Endothelial cell of umbilical vein (primary cell): ENCODE data around the gene APBA2. TPM values are rescaled to one million over a fixed set of nuclear protein-coding genes. Genes with fewer than 3 reads are reported as not detected.

ENCODE experiments used
- BruUV-seq: library from RNA; stranded (reverse); fragments of 400-500 nt; replicated peaks from 2 replicates; lab custom pipeline; 2021; lab: Mats Ljungman, UMichigan
- CTCF ChIA-PET: fragments of 300-600, 350-600 bp; sonication (Branson Sonifier 250); formaldehyde crosslinking; loops from one replicate; lab custom pipeline; 2021; ENCODE audit warnings: antibody characterized with exemption, inconsistent platforms; lab: Charles Lee
- POLR2A ChIA-PET: fragments of 300-600, 350-600 bp; sonication (Branson Sonifier 250); formaldehyde crosslinking; loops from one replicate; lab custom pipeline; 2021; ENCODE audit warnings: antibody characterized with exemption, inconsistent platforms; lab: Charles Lee
- DNase-seq: peaks from one replicate; pipeline ENCODE4 v3.0.0-alpha.2; 2011; ENCODE audit warnings: low read depth, low spot score
- FAIRE-seq: peaks from 2 replicates; lab custom pipeline; 2011; peaks lifted over from hg19 to GRCh38; lab: Jason Lieb, UNC
- H2AFZ ChIP-seq: 2 replicates; pipeline ENCODE4 v1.6.0; 2012; ENCODE audit warnings: low read depth, low read length, control low read depth, inconsistent platforms
- H3K27ac ChIP-seq: 2 replicates; pipeline ENCODE4 v1.5.1; 2011; ENCODE audit warnings: low read depth, mild to moderate bottlenecking, control low read depth, low read length, moderate library complexity; ENCODE audit not compliant: insufficient read depth
- H3K27me3 ChIP-seq, 2 experiments: 2 replicates each; pipeline versions ENCODE4 v1.6.0 to v1.6.1; 2011; ENCODE audit warnings: low read length in 2 of 2, mixed read lengths in 1 of 2; ENCODE audit not compliant: control insufficient read depth in 2 of 2, insufficient read depth in 2 of 2
- H3K36me3 ChIP-seq, 2 experiments: 2 replicates in 1 of 2; 3 replicates in 1 of 2; pipeline ENCODE4 v1.5.1; 2011; ENCODE audit warnings: low read length in 2 of 2, mild to moderate bottlenecking in 1 of 2, moderate library complexity in 1 of 2; ENCODE audit not compliant: control insufficient read depth in 2 of 2, insufficient read depth in 2 of 2; ENCODE audit errors: extremely low read depth in 1 of 2
- H3K4me1 ChIP-seq: 3 replicates; pipeline ENCODE4 v1.5.1; 2011; ENCODE audit warnings: mild to moderate bottlenecking, low read length; ENCODE audit not compliant: control insufficient read depth, insufficient read depth; ENCODE audit errors: extremely low read depth
- H3K4me2 ChIP-seq: 2 replicates; pipeline ENCODE4 v1.6.1; 2011; ENCODE audit warnings: low read length, control low read depth, mixed read lengths; ENCODE audit not compliant: insufficient read depth
- H3K4me3 ChIP-seq, 3 experiments: fragments of 200-600 bp in 1 of 3; sonication (generic), shearing (Covaris generic) in 1 of 3; replicated peaks in 1 of 3; 2 replicates each; pipeline ENCODE4 v1.5.1; 2011 to 2016; ENCODE audit warnings: control low read depth in 3 of 3, low read length in 3 of 3, mild to moderate bottlenecking in 2 of 3, inconsistent platforms in 1 of 3, low read depth in 1 of 3, moderate library complexity in 1 of 3; ENCODE audit not compliant: insufficient read depth in 1 of 3
- H3K79me2 ChIP-seq: 2 replicates; pipeline ENCODE4 v1.6.0; 2012; ENCODE audit warnings: low read length, inconsistent platforms; ENCODE audit not compliant: control insufficient read depth, insufficient read depth
- H3K9ac ChIP-seq: replicated peaks from 2 replicates; pipeline ENCODE3; 2011; ENCODE audit warnings: low read length, control low read depth; ENCODE audit not compliant: insufficient read depth; ENCODE audit errors: extremely low read depth
- H3K9me1 ChIP-seq: replicated peaks from 3 replicates; pipeline ENCODE4 v1.6.0; 2011; ENCODE audit warnings: mild to moderate bottlenecking, low read length; ENCODE audit not compliant: control insufficient read depth, insufficient read depth; ENCODE audit errors: extremely low read depth
- H3K9me3 ChIP-seq: replicated peaks from 2 replicates; pipeline ENCODE4 v1.5.1; 2012; ENCODE audit warnings: low read length, inconsistent platforms; ENCODE audit not compliant: control insufficient read depth, insufficient read depth
- H4K20me1 ChIP-seq: replicated peaks from 2 replicates; pipeline ENCODE3; 2011; ENCODE audit warnings: mild to moderate bottlenecking, low read length; ENCODE audit not compliant: control insufficient read depth, insufficient read depth; ENCODE audit errors: extremely low read depth
- CTCF ChIP-seq, 2 donors: IDR thresholded peaks; 1 replicate in 1 of 2; 2 replicates in 1 of 2; pipeline ENCODE4 v1.5.1; 2011; ENCODE audit warnings: low read length in 2 of 2, mild to moderate bottlenecking in 2 of 2, moderate library complexity in 2 of 2, control low read depth in 1 of 2, inconsistent platforms in 1 of 2, low read depth in 1 of 2; ENCODE audit not compliant: insufficient read depth in 1 of 2; ENCODE audit errors: extremely low read depth in 1 of 2
- EZH2 ChIP-seq: IDR thresholded peaks from 2 replicates; pipeline ENCODE4 v1.6.1; 2012; ENCODE audit warnings: borderline replicate concordance, low read depth, mild to moderate bottlenecking, moderate library complexity, low read length, inconsistent platforms; ENCODE audit not compliant: severe bottlenecking
- FOS ChIP-seq: IDR thresholded peaks from 2 replicates; pipeline ENCODE4 v1.6.1; 2011; ENCODE audit warnings: mild to moderate bottlenecking, low read length, moderate library complexity, borderline replicate concordance; ENCODE audit not compliant: insufficient read depth
- GATA2 ChIP-seq: IDR thresholded peaks from 2 replicates; pipeline ENCODE4 v1.7.0; 2011; ENCODE audit warnings: low read depth, mild to moderate bottlenecking, moderate library complexity, mixed read lengths, low read length; ENCODE audit not compliant: insufficient read length, insufficient read depth
- JUN ChIP-seq: IDR thresholded peaks from 2 replicates; pipeline ENCODE4 v1.6.1; 2011; ENCODE audit warnings: borderline replicate concordance, low read depth; ENCODE audit not compliant: insufficient read length, insufficient read depth
- MAX ChIP-seq: IDR thresholded peaks from 2 replicates; pipeline ENCODE4 v1.6.1; 2011; ENCODE audit not compliant: insufficient read depth, insufficient read length
- MYC ChIP-seq: IDR thresholded peaks from one replicate; pipeline ENCODE4 v1.6.1; 2011; ENCODE audit warnings: mild to moderate bottlenecking, low read depth, low read length
- POLR2A ChIP-seq: IDR thresholded peaks from 2 replicates; pipeline ENCODE4 v1.6.1; 2012; ENCODE audit warnings: low read depth, mild to moderate bottlenecking, control low read depth, low read length
- POLR2AphosphoS5 ChIP-seq: IDR thresholded peaks from 2 replicates; pipeline ENCODE4 v1.6.1; 2012; ENCODE audit warnings: low read depth, mild to moderate bottlenecking, control low read depth, low read length, moderate library complexity; ENCODE audit not compliant: insufficient read depth
- dilution Hi-C: fragments of 300-500 bp; cut with MboI; formaldehyde crosslinking; loops from one replicate; pipeline ENCODE4 v1.15.0; 2019; ENCODE audit warnings: low sequenced_read_pairs; ENCODE audit not compliant: extremely low pct_ligation_motif_present
- intact Hi-C: fragments of 100-400 bp; cut with micrococcal nuclease; formaldehyde crosslinking; loops from one replicate; pipeline ENCODE4 v1.10.0; 2022
- polyA plus RNA-seq, 4 experiments: library from polyadenylated mRNA; depleted of rRNA in 3 of 4; stranded (reverse) in 3 of 4; unstranded in 1 of 4; fragments of >200 nt; gene quantifications; 2 replicates each; pipeline versions ENCODE4 v1.2.1 to v1.2.3, GENCODE V29; 2011 to 2012; ENCODE audit warnings: missing spikeins in 1 of 4
- total RNA-seq: library from RNA; stranded (reverse); gene quantifications from 2 replicates; pipeline ENCODE4 v1.2.3, GENCODE V29; 2021

The APBA2 gene
- total and polyA plus RNA-seq, 2 donors (not counting 3 experiments of a cell fraction or from before 2014, with no cell fraction given) = 5.7 to 11.1 TPM

GRCh38 chr15:29094711-29095110, 208.9 kb downstream of the APBA2 start:
- Histone ChIP-seq H2AFZ (no peak overlapping the region), H3K9me1 (no peaks in the 10 kb centered on the region), H3K9ac (no peak overlapping the region), H3K79me2 (no peaks in the 10 kb centered on the region), H3K4me3 (no peak overlapping the region), H3K9me3 (no peaks in the 10 kb centered on the region), H3K27ac (no peak overlapping the region), H3K36me3 (no peaks in the 10 kb centered on the region), H3K4me2 (no peak overlapping the region), H3K27me3 (no peaks in the 10 kb centered on the region), H3K4me1 (no peaks in the 10 kb centered on the region), H4K20me1 (no peaks in the 10 kb centered on the region)
- TF ChIP-seq EZH2 (no peak), CTCF (IDR thresholded peaks at IDR 0.05; ENCODE audit: extremely low read depth in 1 of 2, insufficient read depth in 1 of 2, low read depth in 1 of 2, low read length in 2 of 2) (no peak)
- no TSS peak for BruUV-seq
- FAIRE-seq (no peak), DNase-seq (no peak)
- dilution Hi-C loops = no loop called here
- ChIA-PET POLR2A (no interaction called here), CTCF (interaction anchor here (7.8 kb wide), 1 partner anchor 7 kb away, joined by 73 read pairs; no protein-coding TSS in a partner anchor)
- intact Hi-C loops = no loop called here

- Histone ChIP-seq H3K27ac (no peak overlapping the region), H3K36me3 (no peaks in the 10 kb centered on the region), H4K20me1 (no peaks in the 10 kb centered on the region), H3K9me3 (no peaks in the 10 kb centered on the region), H3K27me3 (no peaks in the 10 kb centered on the region), H3K4me3 (no peak overlapping the region), H3K9me1 (no peaks in the 10 kb centered on the region), H3K4me1 (no peaks in the 10 kb centered on the region), H3K4me2 (no peak overlapping the region), H3K79me2 (no peaks in the 10 kb centered on the region), H3K9ac (no peak overlapping the region), H2AFZ (no peak overlapping the region)
- intact Hi-C loops (no loop called here), dilution Hi-C loops (no loop called here)
- no peak for FAIRE-seq
- BruUV-seq = no TSS peak
- ChIA-PET CTCF (no interaction called here), POLR2A (no interaction called here)
- DNase-seq = no peak
- TF ChIP-seq GATA2 = no peak
- no peak for TF ChIP-seq MYC
- no peak for TF ChIP-seq FOS
- no peak for TF ChIP-seq EZH2
- TF ChIP-seq POLR2AphosphoS5 = no peak
- no peak for TF ChIP-seq JUN
- TF ChIP-seq POLR2A = no peak
- TF ChIP-seq MAX = no peak
- TF ChIP-seq CTCF (IDR thresholded peaks at IDR 0.05; ENCODE audit: extremely low read depth in 1 of 2, insufficient read depth in 1 of 2, low read depth in 1 of 2, low read length in 2 of 2) = no peak
Observed at GRCh38 chr15:29095746-29096145, 210.0 kb downstream of the APBA2 start.
